Uterus (tissue), 2 donors: ENCODE results near the gene STIM2.

Experiments
- POLR2A ChIP-seq, 2 donors: fragments of 450-650 bp; IDR thresholded peaks; one replicate each; pipeline ENCODE4 v1.6.1; 2016; ENCODE audit warnings: antibody characterized with exemption in 2 of 2, mild to moderate bottlenecking in 1 of 2, moderate library complexity in 1 of 2
- TF ChIP-seq, protein P1 (sequence below), 4 experiments: fragments of 200-600 bp in 2 of 4; fragments of 450-650 bp in 2 of 4; sonication (generic) in 2 of 4; IDR thresholded peaks; one replicate each; pipeline ENCODE4 v1.5.1; 2016 to 2019; ENCODE audit warnings: antibody characterized with exemption in 4 of 4, mild to moderate bottlenecking in 2 of 4, moderate library complexity in 1 of 4

DNA sequence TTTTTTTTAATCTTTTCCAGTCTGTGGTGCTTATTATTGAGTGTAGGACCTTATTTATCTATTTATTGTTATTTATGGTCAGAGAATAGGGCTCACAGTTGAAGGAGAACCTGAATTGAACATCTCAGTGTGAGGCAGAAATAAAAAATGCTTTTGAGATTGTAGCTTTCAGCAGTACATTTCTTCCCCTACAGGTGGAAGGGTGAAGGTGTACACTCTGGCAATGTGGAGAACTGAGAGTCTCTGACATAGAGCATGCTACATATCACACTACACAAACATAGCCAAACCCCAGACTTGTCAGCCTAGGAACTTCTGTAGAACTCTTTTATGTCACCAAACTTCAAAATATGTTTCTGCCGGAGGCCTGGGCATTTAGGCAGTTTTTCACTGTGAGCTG, 140.2 kb downstream of the STIM2 start:
- TF ChIP-seq POLR2A (IDR thresholded peaks at IDR 0.05): no peak
- TF ChIP-seq, protein P1, sequence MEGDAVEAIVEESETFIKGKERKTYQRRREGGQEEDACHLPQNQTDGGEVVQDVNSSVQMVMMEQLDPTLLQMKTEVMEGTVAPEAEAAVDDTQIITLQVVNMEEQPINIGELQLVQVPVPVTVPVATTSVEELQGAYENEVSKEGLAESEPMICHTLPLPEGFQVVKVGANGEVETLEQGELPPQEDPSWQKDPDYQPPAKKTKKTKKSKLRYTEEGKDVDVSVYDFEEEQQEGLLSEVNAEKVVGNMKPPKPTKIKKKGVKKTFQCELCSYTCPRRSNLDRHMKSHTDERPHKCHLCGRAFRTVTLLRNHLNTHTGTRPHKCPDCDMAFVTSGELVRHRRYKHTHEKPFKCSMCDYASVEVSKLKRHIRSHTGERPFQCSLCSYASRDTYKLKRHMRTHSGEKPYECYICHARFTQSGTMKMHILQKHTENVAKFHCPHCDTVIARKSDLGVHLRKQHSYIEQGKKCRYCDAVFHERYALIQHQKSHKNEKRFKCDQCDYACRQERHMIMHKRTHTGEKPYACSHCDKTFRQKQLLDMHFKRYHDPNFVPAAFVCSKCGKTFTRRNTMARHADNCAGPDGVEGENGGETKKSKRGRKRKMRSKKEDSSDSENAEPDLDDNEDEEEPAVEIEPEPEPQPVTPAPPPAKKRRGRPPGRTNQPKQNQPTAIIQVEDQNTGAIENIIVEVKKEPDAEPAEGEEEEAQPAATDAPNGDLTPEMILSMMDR (IDR thresholded peaks at IDR 0.05): peak in 1 of 4 experiments; percentile 12
